Naive thymus-derived CD8-positive, alpha-beta T cell (primary cell): Measurements from ENCODE around the gene CIT. TPM values are rescaled to one million over a fixed set of nuclear protein-coding genes. Genes with fewer than 3 reads are reported as not detected.

Source experiments
- ATAC-seq, 2 donors: fragments of 150-1000 bp; cut with Tn5 transposase in 1 of 2; sonication (Bioruptor Pico), chemical (Tn5 transposase) in 1 of 2; 1 replicate in 1 of 2; 2 replicates in 1 of 2; pipeline ENCODE4 v1.10.0; 2021; ENCODE audit warnings: mild to moderate bottlenecking in 2 of 2, moderate library complexity in 2 of 2
- POLR2A ChIA-PET: fragments of 350-600 bp; sonication (Branson Sonifier 250); formaldehyde crosslinking; loops from one replicate; lab custom pipeline; 2021; ENCODE audit warnings: antibody characterized with exemption; lab: Charles Lee
- DNase-seq, 10 donors: peaks; one replicate each; pipeline versions ENCODE4 v3.0.0 to v3.0.0-alpha.2; 2020 to 2022
- H3K27ac Mint-ChIP-seq, 10 donors: one replicate each; pipeline ENCODE4 v1.8.0; 2020 to 2022; ENCODE audit warnings: mild to moderate bottlenecking in 10 of 10, mixed read lengths in 10 of 10, moderate library complexity in 4 of 10, inconsistent platforms in 1 of 10
- H3K27me3 Mint-ChIP-seq, 5 donors: one replicate each; pipeline ENCODE4 v1.8.0; 2021 to 2022; ENCODE audit warnings: mixed read lengths in 5 of 5
- H3K36me3 Mint-ChIP-seq, 3 donors: one replicate each; pipeline ENCODE4 v1.8.0; 2020 to 2022; ENCODE audit warnings: mixed read lengths in 3 of 3, mild to moderate bottlenecking in 2 of 3, inconsistent platforms in 1 of 3
- H3K4me1 Mint-ChIP-seq, 4 donors: one replicate each; pipeline ENCODE4 v1.8.0; 2021 to 2022; ENCODE audit warnings: mixed read lengths in 4 of 4
- H3K4me3 Mint-ChIP-seq, 10 donors: one replicate each; pipeline ENCODE4 v1.8.0; 2020 to 2022; ENCODE audit warnings: mild to moderate bottlenecking in 10 of 10, mixed read lengths in 10 of 10, moderate library complexity in 6 of 10, inconsistent platforms in 1 of 10
- H3K9me3 Mint-ChIP-seq, 9 donors: one replicate each; pipeline ENCODE4 v1.8.0; 2020 to 2022; ENCODE audit warnings: mixed read lengths in 9 of 9, mild to moderate bottlenecking in 3 of 9, inconsistent platforms in 1 of 9, moderate library complexity in 1 of 9
- polyA plus RNA-seq, 3 donors: library from polyadenylated mRNA; unstranded; fragments of 300-500 nt; fragmentation: Illumina TruSeq; gene quantifications; one replicate each; pipeline ENCODE4 v1.2.3, GENCODE V29; 2021
- total RNA-seq, 8 experiments: library from RNA in 2 of 8; stranded (reverse) in 2 of 8; gene quantifications; one replicate each; pipeline ENCODE4 v1.2.3 and lab custom pipeline; 2021 to 2026

The CIT gene
- total and polyA plus RNA-seq, 5 experiments from 2014 or later = 0.01 to 2.3 (median 0.19) TPM

DNA sequence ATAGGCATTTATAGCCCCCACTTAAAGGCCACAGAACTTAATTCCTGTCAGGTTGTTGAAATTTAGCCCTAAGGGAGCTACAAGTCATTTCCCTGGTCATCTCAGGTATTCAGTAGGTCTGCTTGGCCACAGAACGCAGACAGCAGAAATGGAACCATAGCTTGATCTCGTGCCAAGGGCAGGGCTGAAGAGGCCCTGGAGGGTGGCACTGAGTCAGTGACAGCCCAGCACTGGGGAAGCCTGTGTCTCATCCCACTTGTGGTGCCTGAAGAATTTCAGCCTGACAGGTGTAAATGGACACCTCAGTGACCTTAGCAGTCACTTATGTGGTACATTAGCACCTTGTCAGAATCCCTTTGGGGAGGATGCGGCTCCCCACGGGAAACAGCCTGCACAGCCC is 202.6 kb downstream of the CIT start:
- Mint-ChIP-seq H3K27ac (peak overlapping the region in 2 of 10 donors; percentile 33 to 78), H3K9me3 (no peaks in the 10 kb centered on the region), H3K4me3 (no peak overlapping the region), H3K27me3 (no peaks in the 10 kb centered on the region), H3K36me3 (peaks cover 5 to 95% (median 33%) of the 10 kb centered on the region in 3 donors), H3K4me1 (peaks cover 16 to 45% (median 39%) of the 10 kb centered on the region in 4 donors)
- POLR2A ChIA-PET = interaction anchor here (0.5 kb wide), 1 partner anchor 61 kb away, joined by 3 read pairs; no protein-coding TSS in a partner anchor
- no peak for ATAC-seq
- no peak for DNase-seq

DNA sequence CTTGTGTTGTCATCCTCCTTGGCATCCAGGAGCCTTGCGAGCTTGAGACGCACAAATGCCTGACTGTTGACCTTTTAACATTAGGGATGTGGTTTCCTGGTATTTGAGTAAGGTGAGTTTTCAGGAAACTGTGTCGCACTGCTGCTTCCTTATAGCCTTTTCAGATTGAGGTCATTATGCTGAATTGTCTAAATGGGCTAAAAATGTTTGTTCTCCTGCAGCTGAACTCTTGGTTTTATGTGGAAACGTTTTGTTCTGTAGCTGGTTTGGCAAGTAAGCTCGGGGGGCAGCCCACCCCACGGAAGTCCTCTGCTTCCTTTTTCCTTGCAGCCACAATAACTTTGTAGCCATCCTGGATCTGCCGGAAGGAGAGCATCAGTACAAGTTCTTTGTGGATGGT is 203.5 kb downstream of the CIT start:
- Mint-ChIP-seq H3K4me1 (peaks cover 15 to 49% (median 42%) of the 10 kb centered on the region in 4 donors), H3K9me3 (no peaks in the 10 kb centered on the region), H3K36me3 (peaks cover 5 to 88% (median 33%) of the 10 kb centered on the region in 3 donors), H3K4me3 (peak overlapping the region in 1 of 10 donors; percentile 11), H3K27me3 (no peaks in the 10 kb centered on the region), H3K27ac (peak overlapping the region in 9 of 10 donors; percentile 14 to 81 (median 33))
- ATAC-seq (no peak), DNase-seq (no peak)
- POLR2A ChIA-PET = no interaction called here

DNA sequence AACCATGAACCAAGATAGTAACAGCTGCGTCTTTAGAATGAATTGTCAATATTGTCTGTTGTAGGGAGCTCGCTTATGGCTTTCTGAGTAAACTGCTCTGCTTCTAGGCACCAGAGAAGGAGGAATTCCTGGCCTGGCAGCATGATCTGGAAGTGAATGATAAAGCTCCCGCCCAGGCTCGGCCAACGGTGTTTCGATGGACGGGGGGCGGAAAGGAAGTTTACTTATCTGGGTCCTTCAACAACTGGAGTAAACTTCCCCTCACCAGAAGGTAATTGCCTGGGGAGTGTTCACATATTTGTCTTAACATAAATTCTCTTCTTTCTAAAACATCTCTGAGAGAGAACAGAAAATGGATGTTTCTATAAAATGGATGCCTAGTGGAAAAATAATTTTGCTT is 204.9 kb downstream of the CIT start:
- peak overlapping the region in 8 of 10 donors; percentile 3 to 82 (median 48) for H3K27ac Mint-ChIP-seq
- H3K27me3 Mint-ChIP-seq = no peaks in the 10 kb centered on the region
- ATAC-seq (no peak), DNase-seq (no peak)
- H3K36me3 Mint-ChIP-seq = peaks cover 5 to 74% (median 27%) of the 10 kb centered on the region in 3 donors
- no peak overlapping the region for H3K4me3 Mint-ChIP-seq
- POLR2A ChIA-PET = no interaction called here
- H3K4me1 Mint-ChIP-seq = peaks cover 15 to 57% (median 48%) of the 10 kb centered on the region in 4 donors
- H3K9me3 Mint-ChIP-seq = no peaks in the 10 kb centered on the region

DNA sequence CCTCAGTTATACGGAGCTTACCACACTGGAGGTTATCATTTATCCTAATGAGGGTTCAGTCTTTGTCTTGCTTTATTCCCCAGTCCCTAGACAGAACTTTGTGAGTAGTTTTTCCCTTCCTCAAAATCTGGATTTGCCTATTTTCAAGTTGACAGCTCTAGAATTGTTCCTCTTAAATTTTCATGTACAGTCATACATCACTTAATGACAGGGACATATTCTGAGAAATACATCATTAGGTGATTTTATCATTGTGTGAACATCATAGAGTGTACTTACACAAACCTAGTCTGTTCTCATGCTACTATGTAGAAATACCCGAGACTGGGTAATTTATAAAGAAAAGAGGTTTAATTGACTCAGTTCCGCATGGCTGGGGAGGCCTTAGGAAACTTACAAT is 206.1 kb downstream of the CIT start:
- ATAC-seq (no peak), DNase-seq (no peak)
- Mint-ChIP-seq H3K27me3 (no peaks in the 10 kb centered on the region), H3K4me3 (no peak overlapping the region), H3K36me3 (peaks cover 0 to 63% (median 18%) of the 10 kb centered on the region in 3 donors), H3K27ac (peak overlapping the region in 3 of 10 donors; percentile 25 to 75 (median 29)), H3K9me3 (no peaks in the 10 kb centered on the region), H3K4me1 (peaks cover 18 to 68% (median 59%) of the 10 kb centered on the region in 4 donors)
- POLR2A ChIA-PET = no interaction called here

DNA sequence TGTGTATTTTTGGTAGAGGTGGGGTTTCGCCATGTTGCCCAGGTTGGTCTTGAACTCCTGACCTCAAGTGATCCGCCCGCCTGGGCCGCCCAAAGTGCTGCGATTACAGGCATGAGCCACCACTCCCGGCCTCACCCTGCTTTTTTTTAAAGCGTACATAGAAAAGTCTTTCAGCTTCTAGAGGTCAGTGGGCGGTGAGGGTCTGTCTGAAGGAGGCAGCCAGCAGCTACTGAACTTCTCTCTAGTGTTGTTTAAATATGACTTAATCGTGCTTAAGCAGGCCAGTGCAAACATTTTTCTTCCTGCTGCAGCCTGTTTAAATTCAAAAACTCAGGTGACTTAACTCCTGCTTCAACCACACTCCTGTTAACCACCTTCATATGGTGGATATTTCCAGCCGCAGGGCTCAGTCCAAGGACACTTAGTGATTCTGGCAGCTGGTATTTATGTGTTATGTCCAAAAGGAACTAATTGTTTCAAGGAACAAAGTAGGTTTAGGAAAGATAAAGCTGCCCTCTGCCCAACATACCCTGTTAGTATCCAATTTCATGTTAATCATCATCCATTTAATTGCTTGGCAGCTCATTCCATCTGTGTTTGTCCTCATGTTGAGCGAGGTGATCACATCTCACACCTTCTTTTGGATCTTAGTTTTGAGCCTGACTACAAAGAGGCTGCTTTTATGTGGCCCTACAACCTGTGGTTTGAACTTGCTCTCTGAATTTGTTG is 207.2 kb downstream of the CIT start:
- Mint-ChIP-seq H3K4me3 (peak overlapping the region; percentile 36 to 84 (median 62)), H3K36me3 (peaks cover 0 to 51% (median 12%) of the 10 kb centered on the region in 3 donors), H3K27ac (peak overlapping the region; percentile 29 to 88 (median 74)), H3K4me1 (peaks cover 18 to 73% (median 63%) of the 10 kb centered on the region in 4 donors), H3K27me3 (no peaks in the 10 kb centered on the region), H3K9me3 (no peaks in the 10 kb centered on the region)
- POLR2A ChIA-PET = interaction anchor here (0.6 kb wide), 1 partner anchor 37 kb away, joined by 3 read pairs; no protein-coding TSS in a partner anchor
- ATAC-seq (no peak), DNase-seq (no peak)

DNA sequence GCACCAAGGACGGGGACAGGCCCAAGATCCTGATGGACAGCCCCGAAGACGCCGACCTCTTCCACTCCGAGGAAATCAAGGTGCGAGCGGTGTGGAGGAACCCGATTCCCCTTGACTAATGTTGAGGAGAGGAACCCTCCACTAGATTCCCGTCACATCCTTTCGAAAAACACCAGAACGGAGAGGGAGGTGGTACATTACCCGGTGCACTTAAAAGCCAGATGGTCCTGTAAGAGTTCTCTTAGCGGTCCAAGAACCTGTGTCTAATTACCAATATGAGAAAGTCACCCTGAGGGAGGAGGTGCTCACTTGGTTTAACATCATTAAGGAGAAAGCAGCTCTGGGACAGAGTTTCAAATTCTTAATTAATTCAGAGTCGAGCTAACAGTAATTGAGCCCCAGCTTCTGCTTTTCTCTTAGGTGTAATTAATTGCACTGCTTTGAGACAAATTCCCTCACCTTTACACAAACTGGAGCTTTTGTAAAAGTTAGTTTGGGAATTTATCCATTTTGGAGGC is 208.7 kb downstream of the CIT start:
- POLR2A ChIA-PET = interaction anchor here (0.5 to 1.6 kb wide), 6 partner anchors 9 to 533 kb away, joined by 3 to 6 read pairs (median 4); partner anchors contain the start of gene RPLP0
- no peak for DNase-seq
- peak in 1 of 2 donors; percentile 2 for ATAC-seq
- Mint-ChIP-seq H3K27me3 (no peaks in the 10 kb centered on the region), H3K27ac (peak overlapping the region; percentile 86 to 95 (median 92)), H3K4me3 (peak overlapping the region; percentile 83 to 91 (median 89)), H3K36me3 (peaks cover 0 to 36% (median 7%) of the 10 kb centered on the region in 3 donors), H3K4me1 (peaks cover 16 to 65% (median 58%) of the 10 kb centered on the region in 4 donors), H3K9me3 (no peaks in the 10 kb centered on the region)

DNA sequence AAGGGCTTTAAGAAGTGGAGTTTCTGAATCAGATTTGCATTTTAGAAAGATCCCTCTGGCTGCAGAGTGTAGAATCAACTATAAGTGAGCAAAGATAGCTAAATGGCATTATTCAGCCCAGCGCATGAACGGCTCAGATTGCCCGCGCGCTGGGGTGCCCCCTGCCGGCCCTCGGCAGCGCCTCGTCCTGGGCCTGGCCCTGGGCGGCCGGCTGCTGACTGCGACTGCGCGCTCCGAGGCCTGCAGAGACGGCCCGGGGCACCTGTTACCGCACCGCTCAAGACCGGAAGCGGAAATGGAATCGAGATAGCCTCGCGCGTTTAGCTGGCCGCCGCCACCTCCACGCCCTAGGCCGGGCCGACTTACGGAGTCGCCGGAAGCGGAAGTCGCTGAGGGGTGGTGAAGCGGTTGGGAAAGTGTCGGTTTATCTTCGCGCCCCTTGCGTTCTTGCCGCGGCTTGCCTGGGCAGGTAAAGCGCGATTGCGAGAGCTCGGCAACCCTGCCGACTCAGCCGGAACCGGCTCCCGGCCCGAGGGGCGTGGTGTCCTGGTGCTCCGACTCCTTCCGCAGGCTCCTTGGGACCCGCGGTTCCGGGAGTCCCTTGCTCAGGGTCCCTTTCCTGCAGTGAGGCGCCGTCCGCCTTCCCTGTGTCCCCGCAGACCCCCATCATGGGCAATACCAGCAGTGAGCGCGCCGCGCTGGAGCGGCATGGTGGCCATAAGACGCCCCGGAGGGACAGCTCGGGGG is 209.4 kb downstream of the CIT start, which contains the start of gene PRKAB1:
Gene PRKAB1, plus strand, starts transcription at position 557 of the 747 bp plus-strand sequence. Its CDS starts 112 bp downstream, at position 669.
- POLR2A ChIA-PET = interaction anchor here (0.5 to 1.6 kb wide), 7 partner anchors 9 to 1292 kb away, joined by 3 to 6 read pairs (median 3); partner anchors contain the start of genes RPLP0 and SUDS3
- H3K27me3 Mint-ChIP-seq = no peaks in the 10 kb centered on the region
- DNase-seq (peak; percentile 90 to 98 (median 94)), ATAC-seq (peak; percentile 92 to 94)
- H3K27ac Mint-ChIP-seq = peak within 1 kb of the TSS; percentile 86 to 95 (median 92)
- H3K36me3 Mint-ChIP-seq = peaks cover 0 to 30% (median 6%) of the 10 kb centered on the region in 3 donors
- peak within 1 kb of the TSS; percentile 83 to 91 (median 89) for H3K4me3 Mint-ChIP-seq
- peaks cover 12 to 59% (median 53%) of the 10 kb centered on the region in 4 donors for H3K4me1 Mint-ChIP-seq
- H3K9me3 Mint-ChIP-seq = no peaks in the 10 kb centered on the region

DNA sequence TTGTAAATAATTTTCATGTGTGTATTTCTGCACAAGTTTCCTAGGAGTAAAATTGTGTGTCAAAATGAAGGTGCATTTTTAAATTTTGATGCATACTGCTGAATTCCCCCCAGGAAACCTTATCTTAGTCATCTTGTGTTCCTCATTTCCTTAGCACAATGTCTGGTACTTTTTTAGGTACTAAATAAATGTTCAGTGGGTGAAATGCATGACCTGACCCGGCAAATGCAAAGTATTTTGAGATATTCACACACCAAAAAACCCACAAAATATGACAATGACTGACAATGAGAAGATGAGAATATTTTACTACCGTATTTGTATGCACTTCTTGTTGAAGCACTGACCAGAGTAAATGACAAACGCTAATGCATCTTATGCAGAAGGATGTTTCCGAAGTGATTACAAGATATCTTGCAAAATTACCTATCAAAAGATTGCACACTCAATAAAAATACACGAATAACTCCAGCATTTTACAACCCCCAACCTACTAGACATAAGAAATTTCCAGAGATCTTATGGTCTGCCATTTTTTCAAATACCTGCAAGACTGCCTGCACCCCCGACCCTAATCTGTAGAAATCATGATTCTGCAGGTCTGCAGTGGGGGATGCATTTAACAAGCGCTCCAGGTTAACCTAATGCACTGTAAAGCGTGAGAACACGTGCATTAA is 210.1 kb downstream of the CIT start:
- H3K36me3 Mint-ChIP-seq = peaks cover 0 to 22% (median 3%) of the 10 kb centered on the region in 3 donors
- POLR2A ChIA-PET = interaction anchor here (0.9 to 1.6 kb wide), 5 partner anchors 8 to 1291 kb away, joined by 3 to 6 read pairs (median 5); partner anchors contain the start of genes RPLP0 and SUDS3
- peak overlapping the region; percentile 39 to 95 (median 90) for H3K27ac Mint-ChIP-seq
- peaks cover 9 to 52% (median 47%) of the 10 kb centered on the region in 4 donors for H3K4me1 Mint-ChIP-seq
- no peaks in the 10 kb centered on the region for H3K9me3 Mint-ChIP-seq
- H3K4me3 Mint-ChIP-seq = peak overlapping the region; percentile 83 to 91 (median 89)
- DNase-seq = no peak
- H3K27me3 Mint-ChIP-seq = no peaks in the 10 kb centered on the region
- no peak for ATAC-seq

DNA sequence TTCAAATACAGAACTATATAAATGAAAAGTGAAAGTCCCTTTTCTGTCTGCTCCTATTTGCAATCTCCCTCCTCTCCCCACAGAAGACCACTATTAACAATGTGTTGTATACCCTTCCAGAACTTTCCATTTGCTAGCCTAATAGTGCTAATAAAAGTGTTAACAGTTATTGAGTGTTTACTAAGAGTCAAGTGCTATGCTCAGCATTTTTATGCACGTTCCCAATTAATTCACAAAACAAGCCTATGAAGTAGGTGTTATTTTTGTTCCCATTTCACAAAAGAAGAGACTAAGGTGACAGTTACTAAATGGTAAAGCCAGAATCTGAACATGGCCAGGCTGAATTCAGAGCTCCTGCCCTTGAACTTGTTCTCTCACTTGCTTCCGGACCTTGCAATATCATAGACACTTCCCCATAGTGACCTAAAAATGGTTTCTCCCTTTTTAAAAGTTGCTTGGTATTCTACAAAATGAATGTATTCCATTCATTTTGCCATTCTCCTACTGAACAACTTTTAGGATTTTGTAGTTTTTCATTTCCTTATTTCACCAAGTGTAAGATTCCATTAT is 210.8 kb downstream of the CIT start:
- Mint-ChIP-seq H3K36me3 (peaks cover 0 to 16% (median 2%) of the 10 kb centered on the region in 3 donors), H3K27ac (peak overlapping the region; percentile 39 to 92 (median 72)), H3K4me3 (peak overlapping the region; percentile 74 to 91 (median 89)), H3K4me1 (peaks cover 9 to 45% (median 42%) of the 10 kb centered on the region in 4 donors), H3K27me3 (no peaks in the 10 kb centered on the region), H3K9me3 (no peaks in the 10 kb centered on the region)
- ATAC-seq (no peak), DNase-seq (no peak)
- POLR2A ChIA-PET = no interaction called here

DNA sequence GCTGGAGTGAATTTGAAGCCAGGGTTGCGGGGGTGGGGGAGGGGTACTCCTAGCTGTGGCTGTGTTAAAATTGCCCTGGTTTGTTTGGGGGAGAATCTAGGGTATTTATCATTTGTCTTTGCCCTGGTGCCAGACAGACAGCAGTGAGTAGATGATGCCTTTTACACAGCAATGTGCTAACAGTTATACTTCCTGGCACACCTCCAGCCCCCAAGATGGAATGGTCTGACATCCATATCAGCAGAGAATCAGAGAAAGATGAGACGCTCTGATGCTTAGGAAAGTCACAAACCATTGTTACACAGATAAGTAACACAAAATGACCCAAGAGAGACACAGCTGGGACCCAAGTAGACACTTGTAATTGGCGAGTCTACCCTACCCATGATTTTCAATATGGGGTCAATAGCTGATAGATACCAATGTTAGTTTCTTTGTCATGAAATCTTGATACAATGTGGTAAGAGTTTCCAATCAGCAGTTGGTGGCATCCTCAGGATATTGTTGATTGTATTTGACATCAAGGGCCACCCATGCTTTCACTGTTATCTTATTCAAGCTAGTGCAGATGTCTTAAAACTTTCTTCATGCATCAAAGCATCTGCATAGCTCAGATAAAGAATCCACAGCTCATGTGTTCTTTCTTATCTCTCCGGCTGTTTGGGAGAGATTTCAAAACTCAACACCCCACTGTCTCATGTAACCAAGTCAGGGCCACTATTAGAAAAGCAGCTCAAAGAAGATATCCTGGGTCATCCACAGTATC is 211.8 kb downstream of the CIT start:
- H3K4me3 Mint-ChIP-seq = peak overlapping the region in 1 of 10 donors; percentile 23
- H3K36me3 Mint-ChIP-seq = peaks cover 0 to 9% (median 0%) of the 10 kb centered on the region in 3 donors
- peaks cover 7 to 37% (median 32%) of the 10 kb centered on the region in 4 donors for H3K4me1 Mint-ChIP-seq
- H3K27me3 Mint-ChIP-seq = no peaks in the 10 kb centered on the region
- H3K9me3 Mint-ChIP-seq = no peaks in the 10 kb centered on the region
- ATAC-seq (no peak), DNase-seq (no peak)
- peak overlapping the region in 5 of 10 donors; percentile 22 to 53 (median 40) for H3K27ac Mint-ChIP-seq
- POLR2A ChIA-PET = no interaction called here

DNA sequence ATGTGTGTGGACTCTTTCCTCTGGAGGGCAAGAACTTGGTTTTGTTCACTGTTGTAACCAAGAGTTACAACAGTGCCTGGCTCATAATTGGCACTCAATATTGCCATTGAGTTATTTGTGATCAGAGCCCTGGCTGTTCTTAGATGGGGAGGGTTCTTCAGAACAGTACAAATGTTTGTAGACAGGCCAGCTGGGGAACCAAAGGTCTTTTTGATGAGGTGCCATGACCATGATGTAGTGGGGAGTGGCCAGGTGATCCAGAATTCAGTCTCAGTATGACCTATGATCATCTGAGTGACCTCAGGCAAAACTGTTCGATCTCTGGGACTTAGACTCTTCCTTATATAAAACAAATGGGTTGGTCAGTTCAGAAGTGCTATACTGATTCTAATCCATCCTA is 212.5 kb downstream of the CIT start:
- H3K27me3 Mint-ChIP-seq = peaks cover 0 to 2% (median 0%) of the 10 kb centered on the region in 5 donors
- peaks cover 0 to 3% (median 0%) of the 10 kb centered on the region in 3 donors for H3K36me3 Mint-ChIP-seq
- H3K27ac Mint-ChIP-seq = peak overlapping the region in 2 of 10 donors; percentile 8 to 35
- no peak for ATAC-seq
- no peak for DNase-seq
- no peak overlapping the region for H3K4me3 Mint-ChIP-seq
- POLR2A ChIA-PET = no interaction called here
- H3K4me1 Mint-ChIP-seq = peaks cover 7 to 36% (median 26%) of the 10 kb centered on the region in 4 donors
- H3K9me3 Mint-ChIP-seq = no peaks in the 10 kb centered on the region
